ENCODE results near the gene GPC5. TPM values are rescaled to one million over a fixed set of nuclear protein-coding genes. Genes with fewer than 3 reads are reported as not detected.

Gene GPC5
- total and polyA plus RNA-seq, 2 of the 8 experiments (the other 6 are each of a cell fraction or from before 2014, with no cell fraction given): 0.20 to 0.39 TPM

DNA sequence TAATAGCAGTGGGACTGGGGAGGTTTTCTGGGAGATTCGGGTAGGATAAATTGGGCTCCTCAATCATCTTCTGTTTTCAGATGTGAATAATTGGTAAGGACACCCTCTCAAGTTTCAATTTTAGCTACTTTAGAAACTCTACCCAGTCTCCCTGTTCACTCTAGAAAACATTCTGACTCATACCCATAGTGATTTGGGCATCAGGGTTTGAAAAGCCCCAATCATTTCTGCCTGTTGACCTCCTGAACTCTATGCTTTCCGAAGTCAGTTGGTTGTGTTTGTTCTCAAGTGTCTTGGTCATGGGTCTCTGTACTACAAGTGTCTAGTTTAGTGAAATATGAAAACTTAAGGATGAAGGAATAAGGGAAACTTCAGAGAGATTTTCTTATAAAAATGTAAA is 916.8 kb downstream of the GPC5 start (continued):
- TF ChIP-seq GABPA (IDR thresholded peaks at IDR 0.05; ENCODE audit: borderline replicate concordance, insufficient read depth, low read length) (no peak), SIRT6 (IDR thresholded peaks at IDR 0.05; ENCODE audit: low read length) (no peak), HDAC6 (IDR thresholded peaks at IDR 0.05; ENCODE audit: low read depth, low read length) (no peak), EP300 (IDR thresholded peaks at IDR 0.05; ENCODE audit: borderline replicate concordance in 1 of 2, low read depth in 2 of 2, low read length in 2 of 2) (no peak), KDM1A (IDR thresholded peaks at IDR 0.05; ENCODE audit: borderline replicate concordance, low read length) (no peak), GTF2F1 (IDR thresholded peaks at IDR 0.05; ENCODE audit: borderline replicate concordance, low read depth, low read length) (no peak), TEAD4 (IDR thresholded peaks at IDR 0.05; ENCODE audit: low read depth, low read length) (no peak), ZNF274 (IDR thresholded peaks at IDR 0.05; ENCODE audit: borderline replicate concordance, extremely low read depth, low read length) (no peak), NRF1 (IDR thresholded peaks at IDR 0.05; ENCODE audit: low read depth, low read length) (no peak), BRCA1 (IDR thresholded peaks at IDR 0.05; ENCODE audit: low read depth, low read length) (no peak)

All from H1 (cell line).